GM19438 (cell line): ENCODE data around the gene IL27RA.
"Not testable (repeated sequence)": the region's sequence is repeated elsewhere in the genome, so short reads cannot be mapped to it uniquely, and the experiment has no call there.

ENCODE experiments used
- ATAC-seq: cut with Tn5 transposase; IDR thresholded peaks from one replicate; pipeline ENCODE4 v1.9.1; 2021; ENCODE audit warnings: low read depth; ENCODE audit not compliant: unreplicated experiment

Gene IL27RA

DNA sequence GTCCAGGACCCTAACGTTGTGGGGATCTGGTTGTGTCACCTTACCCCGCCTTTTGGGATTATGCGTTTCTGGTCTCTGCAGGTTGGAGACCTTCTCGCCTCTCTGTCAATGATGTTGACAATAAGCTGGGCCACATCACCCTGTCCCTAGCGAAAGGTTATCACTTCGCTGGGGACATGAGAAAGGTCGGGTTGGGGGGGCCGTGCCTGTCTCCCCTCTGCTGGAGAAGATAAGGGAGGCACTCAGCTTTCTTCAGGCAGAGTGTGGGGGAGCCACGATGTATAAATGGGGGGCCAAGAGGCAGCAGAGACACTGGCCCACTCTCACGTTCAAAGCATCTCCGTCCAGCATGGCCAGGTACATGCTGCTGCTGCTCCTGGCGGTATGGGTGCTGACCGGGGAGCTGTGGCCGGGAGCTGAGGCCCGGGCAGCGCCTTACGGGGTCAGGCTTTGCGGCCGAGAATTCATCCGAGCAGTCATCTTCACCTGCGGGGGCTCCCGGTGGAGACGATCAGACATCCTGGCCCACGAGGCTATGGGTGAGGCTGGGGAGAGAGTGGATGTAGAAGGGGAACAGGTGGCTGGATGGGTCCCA lies 3.6 kb upstream of the IL27RA start, which contains the start of gene RLN3:
TSS of gene RLN3 (plus strand) at position 293 of the 595 bp plus-strand sequence. CDS start at position 350, 57 bp downstream.
- ATAC-seq, result no peak

DNA sequence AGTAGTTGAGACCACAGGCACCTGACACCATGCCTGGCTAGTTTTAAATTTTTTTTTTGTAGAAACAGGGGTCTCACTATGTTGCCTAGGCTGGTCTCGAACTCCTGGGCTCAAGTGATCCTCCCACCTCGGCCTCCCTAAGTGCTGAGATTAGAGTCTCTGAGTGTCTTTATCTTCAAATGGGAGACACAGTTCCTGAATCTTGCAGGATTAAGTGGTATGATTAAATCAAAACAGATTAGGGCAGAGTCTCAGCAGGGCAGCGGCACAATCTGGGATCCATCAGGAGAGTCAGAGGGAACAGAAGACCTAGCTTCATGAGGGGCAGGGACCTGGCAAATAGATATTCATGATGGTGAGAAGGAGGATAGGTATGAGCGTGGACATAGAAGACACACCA lies 2.7 kb upstream of the IL27RA start:
- ATAC-seq, result no peak

- ATAC-seq, result no peak
These were observed 404 bp upstream of the IL27RA start for GRCh38 chr19:14030997-14031718.

GRCh38 chr19:14033946-14034345 lies 2.4 kb downstream of the IL27RA start:
- ATAC-seq, result no peak

DNA sequence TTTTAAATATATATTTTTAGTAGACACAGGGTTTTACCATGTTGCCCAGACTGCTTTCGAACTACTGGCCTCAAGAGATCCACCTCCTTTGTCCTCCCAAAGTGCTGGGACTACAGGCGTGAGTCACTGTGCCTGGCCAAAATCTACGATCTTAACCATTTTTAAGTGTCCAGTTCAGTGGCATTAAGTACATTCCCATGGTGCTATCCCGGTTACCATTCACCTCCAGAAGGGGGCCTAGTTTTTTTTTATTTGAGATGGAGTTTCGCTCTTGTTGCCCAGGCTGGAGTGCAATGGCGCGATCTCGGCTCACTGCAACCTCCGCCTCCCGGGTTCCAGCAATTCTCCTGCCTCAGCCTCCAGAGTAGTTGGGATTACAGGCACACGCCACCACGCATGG lies 3.6 kb downstream of the IL27RA start:
- ATAC-seq, result not testable (repeated sequence)

DNA sequence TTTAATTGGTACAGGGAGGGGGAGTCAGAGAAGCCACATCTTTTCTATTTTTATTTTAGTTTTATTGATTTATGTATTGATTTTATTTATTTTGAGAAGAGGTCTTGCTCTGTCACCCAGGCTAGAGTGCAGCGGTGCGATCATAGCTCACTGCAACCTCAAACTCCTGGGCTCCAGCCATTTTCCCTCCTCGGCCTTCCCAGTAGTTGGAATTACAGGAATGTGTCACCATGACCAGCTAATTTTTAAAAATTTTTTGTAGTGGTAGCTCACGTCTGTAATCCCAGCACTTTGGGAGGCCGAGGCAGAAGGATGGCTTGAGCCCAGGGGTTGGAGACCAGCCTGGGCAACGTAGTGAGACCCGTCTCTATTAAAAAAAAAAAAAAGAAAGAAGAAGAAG lies 4.1 kb downstream of the IL27RA start:
- no peak for ATAC-seq

DNA sequence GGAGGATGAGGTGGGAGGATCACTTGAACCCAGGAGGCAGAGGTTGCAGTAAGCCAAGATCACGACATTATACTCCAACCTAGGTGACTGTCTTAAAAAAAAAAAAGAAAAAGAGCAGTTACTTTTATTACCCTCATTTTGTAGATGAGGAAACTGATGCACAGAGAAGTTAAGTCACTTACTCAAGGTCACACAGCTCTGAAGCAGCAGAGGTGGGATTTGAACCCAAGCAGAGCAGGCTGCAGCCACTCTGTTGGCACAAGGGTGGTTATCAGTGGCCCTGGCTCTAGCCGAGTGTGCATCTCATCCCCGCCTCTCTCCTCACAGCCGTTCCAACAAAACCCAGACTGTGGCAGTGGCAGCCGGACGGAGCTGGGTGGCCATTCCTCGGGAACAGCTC lies 7.6 kb downstream of the IL27RA start:
- ATAC-seq, result no peak

GRCh38 chr19:14042659-14043608 lies 11.4 kb downstream of the IL27RA start:
- peak; percentile 58 for ATAC-seq

DNA sequence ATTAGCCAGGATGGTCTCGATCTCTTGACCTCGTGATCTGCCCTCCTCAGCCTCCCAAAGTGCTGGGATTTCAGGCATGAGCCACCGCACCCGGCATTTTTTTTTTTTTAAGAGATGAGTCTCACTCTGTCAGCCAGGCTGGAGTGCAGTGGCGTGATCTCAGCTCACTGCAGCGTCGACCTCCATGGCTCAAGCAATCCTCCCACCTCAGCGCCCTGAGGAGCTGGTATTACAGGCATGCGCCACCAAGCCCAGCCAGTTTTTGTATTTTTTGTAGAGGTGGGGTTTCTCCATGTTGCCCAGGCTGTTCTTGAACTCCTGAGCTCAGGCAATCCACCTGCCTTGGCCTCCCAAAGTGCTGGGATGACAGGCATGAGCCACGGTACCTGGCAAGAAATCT lies 16.3 kb downstream of the IL27RA start:
- ATAC-seq, result not testable (repeated sequence)

DNA sequence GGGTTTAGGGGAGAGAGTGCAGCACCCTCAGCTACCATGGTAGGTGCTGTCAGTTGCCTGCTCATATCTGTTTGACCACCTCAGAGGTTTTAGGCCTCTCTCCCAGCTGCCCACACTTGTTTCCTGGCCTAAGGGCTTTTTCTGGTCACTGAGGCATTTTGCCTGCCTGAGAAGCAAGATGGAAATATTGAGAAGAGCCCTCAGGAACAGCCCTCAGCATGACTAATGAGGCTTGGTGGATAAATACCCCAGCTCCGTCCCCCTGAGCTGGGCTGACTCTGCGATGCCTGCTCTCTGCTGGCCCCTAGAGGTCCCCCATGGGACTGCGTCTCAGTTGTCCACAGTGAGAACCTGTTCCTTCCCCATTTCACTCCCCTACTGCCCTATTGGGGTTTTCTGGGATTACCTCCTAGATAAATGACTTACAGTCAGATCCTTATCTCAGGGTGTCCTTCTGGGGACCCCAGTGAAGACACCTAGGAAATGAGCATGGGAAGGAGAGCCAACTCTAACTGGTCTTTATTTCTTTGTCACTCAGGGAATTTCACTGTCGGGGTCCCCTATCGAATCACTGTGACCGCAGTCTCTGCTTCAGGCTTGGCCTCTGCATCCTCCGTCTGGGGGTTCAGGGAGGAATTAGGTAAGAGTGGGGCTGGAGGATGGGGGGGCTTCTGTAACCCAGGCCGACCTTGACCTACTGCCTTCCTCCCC lies 17.0 kb downstream of the IL27RA start:
- ATAC-seq, result no peak

DNA sequence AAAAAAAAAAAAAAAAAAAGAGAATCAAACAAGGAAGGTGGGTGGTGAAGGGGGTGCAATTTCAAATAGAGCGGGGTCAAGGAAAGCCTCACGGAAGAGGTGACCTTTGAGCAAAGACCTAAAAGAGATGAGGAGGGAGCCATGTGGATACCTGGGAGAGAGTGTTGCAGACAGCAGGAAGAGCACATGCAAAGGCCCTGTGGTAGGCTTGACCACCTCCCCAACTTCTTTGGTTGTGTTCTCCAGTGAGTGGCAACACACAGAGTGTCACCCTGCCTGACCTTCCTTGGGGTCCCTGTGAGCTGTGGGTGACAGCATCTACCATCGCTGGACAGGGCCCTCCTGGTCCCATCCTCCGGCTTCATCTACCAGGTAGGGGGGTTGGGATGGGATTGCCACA lies 18.9 kb downstream of the IL27RA start:
- no peak for ATAC-seq

DNA sequence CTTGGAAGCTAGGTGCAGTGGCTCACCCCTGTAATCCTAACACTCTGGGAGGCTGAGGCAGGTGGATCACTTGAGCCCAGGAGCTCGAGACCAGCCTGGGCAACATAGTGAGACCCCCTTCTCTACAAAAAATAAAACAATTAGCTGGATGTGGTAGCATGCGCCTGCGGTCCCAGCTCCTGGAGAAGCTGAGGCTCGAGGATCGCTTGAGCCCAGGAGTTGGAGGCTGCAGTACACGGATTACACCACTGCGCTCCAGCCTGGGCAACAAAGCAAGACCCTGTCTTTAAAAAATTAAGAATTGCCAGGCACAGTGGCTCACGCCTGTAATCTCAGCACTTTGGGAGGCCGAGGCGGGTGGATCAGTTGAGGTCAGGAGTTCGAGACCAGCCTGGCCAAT lies 19.4 kb downstream of the IL27RA start:
- not testable (repeated sequence) for ATAC-seq

DNA sequence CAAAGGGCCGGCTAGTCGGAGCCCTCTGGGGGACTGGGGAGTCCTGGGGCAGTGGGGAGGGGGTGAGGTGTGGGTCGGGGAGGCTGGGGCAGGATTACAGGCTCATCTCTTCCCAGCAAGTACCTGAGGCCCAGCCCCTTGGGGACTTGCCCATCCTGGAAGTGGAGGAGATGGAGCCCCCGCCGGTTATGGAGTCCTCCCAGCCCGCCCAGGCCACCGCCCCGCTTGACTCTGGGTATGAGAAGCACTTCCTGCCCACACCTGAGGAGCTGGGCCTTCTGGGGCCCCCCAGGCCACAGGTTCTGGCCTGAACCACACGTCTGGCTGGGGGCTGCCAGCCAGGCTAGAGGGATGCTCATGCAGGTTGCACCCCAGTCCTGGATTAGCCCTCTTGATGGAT lies 20.4 kb downstream of the IL27RA start:
- ATAC-seq, result no peak

- no peak for ATAC-seq
These were observed 20.9 kb downstream of the IL27RA start for GRCh38 chr19:14052470-14052869.

GRCh38 chr19:14053032-14053431 lies 21.5 kb downstream of the IL27RA start:
- no peak for ATAC-seq

GRCh38 chr19:14053500-14053899 lies 21.9 kb downstream of the IL27RA start:
- no peak for ATAC-seq

- ATAC-seq, result no peak
These were observed 22.5 kb downstream of the IL27RA start for GRCh38 chr19:14054099-14054498.

DNA sequence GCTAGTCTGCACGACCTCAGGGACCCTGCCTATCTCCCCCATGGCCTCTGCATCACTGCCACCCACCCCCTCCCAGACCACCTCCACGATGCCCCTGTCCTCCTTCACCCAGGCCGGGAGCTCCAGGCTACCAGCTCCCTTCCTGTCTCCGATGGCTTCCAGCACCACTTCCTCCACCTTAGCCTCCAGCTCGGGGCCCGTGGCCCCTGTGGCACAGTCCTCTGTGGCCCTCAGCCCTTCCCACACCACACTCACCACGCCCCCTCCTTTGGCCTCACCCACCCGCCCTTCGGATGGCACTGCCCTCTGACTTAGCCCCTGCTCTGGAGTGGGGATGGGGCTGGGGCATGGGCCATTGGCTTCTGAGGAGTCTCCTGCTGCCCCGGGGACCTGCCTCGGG lies 23.2 kb downstream of the IL27RA start:
- ATAC-seq, result no peak

- ATAC-seq, result no peak
These were observed 23.8 kb downstream of the IL27RA start for GRCh38 chr19:14055396-14055795.

- ATAC-seq, result no peak
These were observed 24.6 kb downstream of the IL27RA start for GRCh38 chr19:14056069-14056666.
